ENCODE measurements around the gene OR5C1.
"Not testable (repeated sequence)": the region's sequence is repeated elsewhere in the genome, so short reads cannot be mapped to it uniquely, and the experiment has no call there.

OR5C1 gene

GRCh38 chr9:122812736-122813135, 24.0 kb downstream of the OR5C1 start:
- no peak for DNase-seq

GRCh38 chr9:122814545-122814944, 25.8 kb downstream of the OR5C1 start:
- DNase-seq: no peak

GRCh38 chr9:122815544-122815943, 26.8 kb downstream of the OR5C1 start:
- no peak for DNase-seq

GRCh38 chr9:122816163-122816867, 27.6 kb downstream of the OR5C1 start:
- no peak for DNase-seq

- no peak for DNase-seq
Measured at GRCh38 chr9:122819326-122819725, 30.6 kb downstream of the OR5C1 start.

- DNase-seq: no peak
Measured at GRCh38 chr9:122819791-122820489, 31.2 kb downstream of the OR5C1 start.

- no peak for DNase-seq
Measured at GRCh38 chr9:122820490-122820845, 31.7 kb downstream of the OR5C1 start.

GRCh38 chr9:122821278-122821943, 32.7 kb downstream of the OR5C1 start:
- no peak for DNase-seq

- DNase-seq: no peak
Measured at GRCh38 chr9:122822056-122822455, 33.3 kb downstream of the OR5C1 start.

GRCh38 chr9:122822938-122823337, 34.2 kb downstream of the OR5C1 start:
- DNase-seq: no peak

- peak; percentile 61 for DNase-seq
Measured at GRCh38 chr9:122827761-122828093, 39.0 kb downstream of the OR5C1 start.

GRCh38 chr9:122828965-122829284, 40.2 kb downstream of the OR5C1 start:
- DNase-seq: not testable (repeated sequence)

GRCh38 chr9:122832194-122832593, 43.5 kb downstream of the OR5C1 start:
- no peak for DNase-seq

GRCh38 chr9:122835313-122835731, 46.6 kb downstream of the OR5C1 start:
- peak; percentile 31 for DNase-seq

GRCh38 chr9:122837266-122837850, 48.6 kb downstream of the OR5C1 start:
- no peak for DNase-seq

GRCh38 chr9:122838441-122838840, 49.7 kb downstream of the OR5C1 start:
- DNase-seq: peak; percentile 10

Measured in NCI-H69 (cell line).